HepG2 (cell line): ENCODE measurements around the gene MAN2A2. TPM values are rescaled to one million over a fixed set of nuclear protein-coding genes. Genes with fewer than 3 reads are reported as not detected.

ENCODE experiments used
- ATAC-seq: fragments of 200-7000 bp; cut with Tn5 transposase; 3 replicates; pipeline ENCODE4 v1.9.1; 2020; ENCODE audit warnings: mild to moderate bottlenecking, moderate library complexity
- BruUV-seq: library from RNA; stranded (reverse); fragments of 400-500 nt; replicated peaks from 2 replicates; lab custom pipeline; 2021; lab: Mats Ljungman, UMichigan
- CTCF ChIA-PET: fragments of 300-600 bp; formaldehyde crosslinking; extraction: SDS; loops from one replicate; lab custom pipeline; 2021; ENCODE audit warnings: low total read pairs, inconsistent platforms, low intra/inter-chr PET ratio; lab: Yijun Ruan, JAX
- POLR2A ChIA-PET: fragments of 350-600 bp; sonication (Branson Sonifier 250); formaldehyde crosslinking; loops from one replicate; lab custom pipeline; 2020; ENCODE audit warnings: antibody characterized with exemption, inconsistent platforms; lab: Yijun Ruan, JAX
- DNase-seq: peaks from one replicate; pipeline ENCODE4 v3.0.0-alpha.2; 2015; ENCODE audit warnings: low spot score
- FAIRE-seq: peaks from 3 replicates; lab custom pipeline; 2011; peaks lifted over from hg19 to GRCh38; lab: Jason Lieb, UNC
- H2AFZ ChIP-seq: one replicate; pipeline ENCODE4 v1.6.1; 2011; ENCODE audit warnings: low read length, inconsistent platforms
- H3K27ac ChIP-seq: fragments of 300-600 bp; 3 replicates; pipeline ENCODE4 v1.8.0; 2011; ENCODE audit warnings: mixed run types, mild to moderate bottlenecking, mixed read lengths, low read length, inconsistent platforms; ENCODE audit not compliant: insufficient read depth; ENCODE audit errors: extremely low read length
- H3K27me3 ChIP-seq, 2 experiments: fragments of 200-600 bp in 1 of 2; 2 replicates in 1 of 2; 3 replicates in 1 of 2; pipeline versions ENCODE4 v1.6.0 to v1.8.0; 2011; ENCODE audit warnings: low read length in 2 of 2, mild to moderate bottlenecking in 2 of 2, moderate library complexity in 2 of 2, inconsistent platforms in 1 of 2; ENCODE audit not compliant: insufficient read depth in 2 of 2, control insufficient read depth in 1 of 2
- H3K36me3 ChIP-seq, 2 experiments: fragments of 200-600 bp in 1 of 2; replicated peaks in 1 of 2; 2 replicates in 1 of 2; 3 replicates in 1 of 2; pipeline versions ENCODE4 v1.5.1 to v1.8.0; 2011; ENCODE audit warnings: low read length in 2 of 2, inconsistent platforms in 1 of 2; ENCODE audit not compliant: insufficient read depth in 2 of 2, control insufficient read depth in 1 of 2
- H3K4me1 ChIP-seq: 2 replicates; pipeline ENCODE4 v1.5.1; 2012; ENCODE audit warnings: low read length, inconsistent platforms; ENCODE audit not compliant: insufficient read depth
- H3K4me2 ChIP-seq: 2 replicates; pipeline ENCODE4 v1.6.0; 2011; ENCODE audit warnings: low read depth, low read length, inconsistent platforms
- H3K4me3 ChIP-seq, 3 experiments: fragments of 200-600 bp in 1 of 3; sonication (generic), shearing (Covaris generic) in 1 of 3; replicated peaks in 1 of 3; 2 replicates each; pipeline ENCODE4 v1.5.1; 2011 to 2016; ENCODE audit warnings: low read length in 3 of 3, inconsistent platforms in 2 of 3, low read depth in 2 of 3, mild to moderate bottlenecking in 2 of 3, control low read depth in 1 of 3, mixed read lengths in 1 of 3; ENCODE audit not compliant: insufficient read depth in 1 of 3
- H3K79me2 ChIP-seq: one replicate; pipeline ENCODE4 v1.6.1; 2011; ENCODE audit warnings: low read length, inconsistent platforms; ENCODE audit not compliant: insufficient read depth
- H3K9ac ChIP-seq: 2 replicates; pipeline ENCODE4 v1.6.0; 2011; ENCODE audit warnings: mild to moderate bottlenecking, low read depth, low read length, inconsistent platforms; ENCODE audit not compliant: insufficient read depth
- H3K9me3 ChIP-seq: 2 replicates; pipeline ENCODE4 v1.5.1; 2012; ENCODE audit warnings: mild to moderate bottlenecking, low read length
- H4K20me1 ChIP-seq: 2 replicates; pipeline ENCODE4 v1.6.0; 2011; ENCODE audit warnings: inconsistent platforms, mild to moderate bottlenecking, low read length, moderate library complexity; ENCODE audit not compliant: insufficient read depth
- BORCS8-MEF2B ChIP-seq: sonication (generic); formaldehyde crosslinking; IDR thresholded peaks from 2 replicates; pipeline ENCODE4 v1.8.0; 2022; ENCODE audit warnings: mild to moderate bottlenecking, missing genetic modification reagents
- FOXP1 ChIP-seq, 2 experiments: fragments of 450-650 bp in 1 of 2; IDR thresholded peaks; 2 replicates each; pipeline ENCODE4 v1.6.1; 2017 to 2018; ENCODE audit warnings: antibody characterized with exemption in 1 of 2
- HOXA5 ChIP-seq: sonication (generic); formaldehyde crosslinking; IDR thresholded peaks from 2 replicates; pipeline ENCODE4 v1.4.0; 2020; ENCODE audit warnings: missing genetic modification reagents
- KDM2A ChIP-seq: sonication (generic); formaldehyde crosslinking; IDR thresholded peaks from 2 replicates; pipeline ENCODE4 v1.4.0; 2020; ENCODE audit warnings: low read depth, missing genetic modification reagents, borderline replicate concordance
- MYNN ChIP-seq: sonication (generic); formaldehyde crosslinking; IDR thresholded peaks from 2 replicates; pipeline ENCODE4 v1.4.0; 2020; ENCODE audit warnings: mild to moderate bottlenecking, low read depth, missing genetic modification reagents
- PLSCR1 ChIP-seq: sonication (generic); formaldehyde crosslinking; IDR thresholded peaks from 2 replicates; pipeline ENCODE4 v1.5.0; 2020; ENCODE audit warnings: missing genetic modification reagents, mild to moderate bottlenecking, borderline replicate concordance
- RBFOX2 ChIP-seq: fragments of 200-400 bp; formaldehyde crosslinking; IDR thresholded peaks from 2 replicates; pipeline ENCODE4 v1.6.1; 2017; ENCODE audit warnings: low read depth, mild to moderate bottlenecking, low read length
- ZNF101 ChIP-seq: sonication (generic); formaldehyde crosslinking; IDR thresholded peaks from 2 replicates; pipeline ENCODE4 v1.4.0; 2020; ENCODE audit warnings: mild to moderate bottlenecking, low read depth, missing genetic modification reagents, borderline replicate concordance
- ZNF142 ChIP-seq: sonication (generic); formaldehyde crosslinking; IDR thresholded peaks from 2 replicates; pipeline ENCODE4 v1.4.0; 2020; ENCODE audit warnings: missing genetic modification reagents
- ZNF251 ChIP-seq: sonication (generic); formaldehyde crosslinking; IDR thresholded peaks from 2 replicates; pipeline ENCODE4 v1.9.0; 2021; ENCODE audit warnings: mild to moderate bottlenecking, missing genetic modification reagents
- ZNF674 ChIP-seq: sonication (generic); formaldehyde crosslinking; IDR thresholded peaks from 2 replicates; pipeline ENCODE4 v1.5.0; 2020; ENCODE audit warnings: low read depth, mild to moderate bottlenecking, missing genetic modification reagents
- ZNF710 ChIP-seq: sonication (generic); formaldehyde crosslinking; IDR thresholded peaks from 2 replicates; pipeline ENCODE4 v1.5.0; 2020; ENCODE audit warnings: mild to moderate bottlenecking, missing genetic modification reagents, borderline replicate concordance
- WGBS: methylation state at CpG from one replicate; pipeline ENCODE4 v1.1.6; 2017; ENCODE audit warnings: low lambda C conversion rate; 5-methylcytosine and 5-hydroxymethylcytosine counted together
- in situ Hi-C: cut with HindIII; loops from 2 replicates; pipeline ENCODE4 v1.10.0; 2017; ENCODE audit warnings: low pct_unique_long_range_greater_than_20kb; ENCODE audit not compliant: extremely low pct_ligation_motif_present
- intact Hi-C: fragments of 100-400 bp; cut with micrococcal nuclease; formaldehyde crosslinking; loops from one replicate; pipeline ENCODE4 v1.10.0; 2022; ENCODE audit not compliant: unreplicated experiment
- polyA plus RNA-seq, 8 experiments: library from polyadenylated mRNA; depleted of rRNA in 3 of 8; stranded (reverse) in 7 of 8; unstranded in 1 of 8; fragments of >200 nt; fragmentation: Illumina TruSeq in 4 of 8; extraction: Trizol in 4 of 8; gene quantifications; 2 replicates each; pipeline versions ENCODE4 v1.2.1 to v1.2.3, GENCODE V29; 2011 to 2016; ENCODE audit warnings: low read depth in 4 of 8, missing spikeins in 1 of 8, mixed read lengths in 1 of 8; ENCODE audit not compliant: insufficient read depth in 1 of 8
- total RNA-seq, 5 experiments: library from RNA; depleted of rRNA; stranded (reverse); fragments of >200 nt; fragmentation: Illumina TruSeq; extraction: Trizol; gene quantifications; 2 replicates each; pipeline ENCODE4 v1.2.3, GENCODE V29; 2016; ENCODE audit warnings: low read depth in 1 of 5

Gene MAN2A2
- total and polyA plus RNA-seq, 2 of the 13 experiments (the other 11 are each of a cell fraction or from before 2014, with no cell fraction given), result 17.5 to 51.5 TPM

GRCh38 chr15:90873488-90873997 lies 29.6 kb upstream of the MAN2A2 start (continued):
- TF ChIP-seq RBFOX2, result no peak
- TF ChIP-seq ZNF142 (CRISPR knock-in tag), result 0 out of 2 replicates have a peak, but pooled peaks have one; percentile 26
- no peak for TF ChIP-seq ZNF251 (CRISPR knock-in tag)
- TF ChIP-seq HOXA5, result no peak

GRCh38 chr15:90873998-90874605 lies 29.0 kb upstream of the MAN2A2 start:
- no peak overlapping the region; the same call in 1 of the 2 replicates for H3K9ac ChIP-seq
- H3K9me3 ChIP-seq, result no peaks in the 10 kb centered on the region
- FAIRE-seq, result peak; percentile 87
- H3K4me3 ChIP-seq, result peak overlapping the region; percentile 72 to 74 (median 73); a peak in 5 of 6 replicates
- POLR2A ChIA-PET, result interaction anchor here (0.8 to 2.6 kb wide), 10 partner anchors 10 to 209 kb away, joined by 3 to 65 read pairs (median 9); partner anchors contain the start of genes BLM, FES, HDDC3 and MAN2A2
- BruUV-seq, result no TSS peak
- peak; percentile 86 for ATAC-seq
- peaks cover 0 to 17% of the 10 kb centered on the region in 2 experiments; a peak in 2 of 5 replicates for H3K27me3 ChIP-seq
- H3K27ac ChIP-seq, result peak overlapping the region; percentile 35
- H3K79me2 ChIP-seq, result peaks cover 10% of the 10 kb centered on the region
- intact Hi-C loops, result loop anchor here (1.0 to 5.0 kb wide), 2 partner anchors 13 to 382 kb away; no protein-coding TSS in a partner anchor
- H3K4me2 ChIP-seq, result peak overlapping the region; percentile 85
- no peak overlapping the region for H2AFZ ChIP-seq
- CTCF ChIA-PET, result no interaction called here
- peaks cover 25% of the 10 kb centered on the region; the same call in 1 of the 2 replicates for H4K20me1 ChIP-seq
- WGBS, result 0% methylated on average over 4 of the region's 15 CpGs
- DNase-seq, result peak; percentile 97
- peaks cover 4 to 32% of the 10 kb centered on the region in 2 experiments; a peak in 4 of 5 replicates for H3K36me3 ChIP-seq
- H3K4me1 ChIP-seq, result peaks cover 55% of the 10 kb centered on the region
- in situ Hi-C loops, result no loop called here
- TF ChIP-seq BORCS8-MEF2B (CRISPR knock-in tag) (peak; percentile 95), MYNN (CRISPR knock-in tag) (no peak), ZNF710 (CRISPR knock-in tag) (peak; percentile 95), ZNF674 (CRISPR knock-in tag) (no peak), KDM2A (CRISPR knock-in tag) (peak; percentile 97), PLSCR1 (no peak), FOXP1 (IDR thresholded peaks at IDR 0.05) (peak; percentile 64; the same call in 1 of the 2 replicates), FOXP1 (CRISPR knock-in tag; IDR thresholded peaks at IDR 0.05) (peak; percentile 97), ZNF101 (CRISPR knock-in tag) (no peak; the same call in 1 of the 2 replicates)
